HFFc6 (cell line): Measurements from ENCODE around the gene NSMCE4A. TPM values are rescaled to one million over a fixed set of nuclear protein-coding genes. Genes with fewer than 3 reads are reported as not detected.
A peak's percentile ranks its signal among the peaks of the same experiment; 100 is the strongest.
"Not testable (repeated sequence)": the region's sequence is repeated elsewhere in the genome, so short reads cannot be mapped to it uniquely, and the experiment has no call there.

Experiments
- DNase-seq: peaks from one replicate; pipeline ENCODE4 v3.0.0-alpha.2; 2018
- H3K27ac Mint-ChIP-seq: 2 replicates; pipeline ENCODE4 v1.8.0; 2020; ENCODE audit warnings: mild to moderate bottlenecking, mixed read lengths
- H3K27me3 Mint-ChIP-seq: 2 replicates; pipeline ENCODE4 v1.8.0; 2021; ENCODE audit warnings: mild to moderate bottlenecking, moderate library complexity, mixed read lengths; ENCODE audit not compliant: insufficient read depth
- H3K36me3 Mint-ChIP-seq: 2 replicates; pipeline ENCODE4 v1.8.0; 2021; ENCODE audit warnings: low read depth, mixed read lengths
- H3K4me1 Mint-ChIP-seq: 2 replicates; pipeline ENCODE4 v1.8.0; 2020; ENCODE audit warnings: low read depth, mixed read lengths
- H3K4me3 Mint-ChIP-seq: 2 replicates; pipeline ENCODE4 v1.8.0; 2020; ENCODE audit warnings: mild to moderate bottlenecking, moderate library complexity, mixed read lengths
- H3K9me3 Mint-ChIP-seq: 2 replicates; pipeline ENCODE4 v1.8.0; 2020; ENCODE audit warnings: mild to moderate bottlenecking, mixed read lengths
- CTCF ChIP-seq: fragments of 200-600 bp; sonication (generic); IDR thresholded peaks from 2 replicates; pipeline ENCODE4 v1.5.0; 2021; ENCODE audit warnings: antibody characterized with exemption, mild to moderate bottlenecking
- total RNA-seq, 6 experiments: library from RNA; stranded (reverse); fragmentation: NEBNext Ultra II Directional; extraction: Animal tissue kit (Norgen Biotek cat#: 25700); gene quantifications; 2 replicates in 1 of 6; 3 replicates in 5 of 6; pipeline ENCODE4 v1.2.3, GENCODE V29; 2021

Gene NSMCE4A
- total RNA-seq, 6 experiments from 2014 or later: 15.2 to 22.7 (median 20.8) TPM

- peaks cover 25% of the 10 kb centered on the region for H3K27me3 Mint-ChIP-seq
- peaks cover 11% of the 10 kb centered on the region; the same call in 1 of the 2 replicates for H3K4me1 Mint-ChIP-seq
- no peak overlapping the region for H3K4me3 Mint-ChIP-seq
- peaks cover 10% of the 10 kb centered on the region for H3K36me3 Mint-ChIP-seq
- peak; percentile 4 for DNase-seq
- H3K9me3 Mint-ChIP-seq: peaks cover 29% of the 10 kb centered on the region
- no peak overlapping the region for H3K27ac Mint-ChIP-seq
- no peak for TF ChIP-seq CTCF
These were observed 24.3 kb upstream of the NSMCE4A start for GRCh38 chr10:121999301-121999700.

- Mint-ChIP-seq H3K27ac (no peak overlapping the region), H3K36me3 (peaks cover 10% of the 10 kb centered on the region), H3K27me3 (peaks cover 31% of the 10 kb centered on the region), H3K4me3 (no peak overlapping the region), H3K4me1 (peaks cover 11% of the 10 kb centered on the region; the same call in 1 of the 2 replicates), H3K9me3 (peaks cover 29% of the 10 kb centered on the region)
- DNase-seq: no peak
- TF ChIP-seq CTCF: no peak
These were observed 23.4 kb upstream of the NSMCE4A start for GRCh38 chr10:121998462-121998861.

GRCh38 chr10:121994429-121994941 is 19.5 kb upstream of the NSMCE4A start:
- no peaks in the 10 kb centered on the region; the same call in 1 of the 2 replicates for H3K9me3 Mint-ChIP-seq
- peaks cover 12% of the 10 kb centered on the region; the same call in 1 of the 2 replicates for H3K4me1 Mint-ChIP-seq
- no peak for DNase-seq
- peaks cover 34% of the 10 kb centered on the region for H3K27me3 Mint-ChIP-seq
- no peak for TF ChIP-seq CTCF
- no peak overlapping the region for H3K27ac Mint-ChIP-seq
- H3K36me3 Mint-ChIP-seq: peaks cover under 1% of the 10 kb centered on the region; the same call in 1 of the 2 replicates
- H3K4me3 Mint-ChIP-seq: no peak overlapping the region

GRCh38 chr10:121991727-121992126 is 16.7 kb upstream of the NSMCE4A start:
- not testable (repeated sequence) for H3K36me3 Mint-ChIP-seq, H3K9me3 Mint-ChIP-seq, DNase-seq, H3K4me3 Mint-ChIP-seq, H3K27ac Mint-ChIP-seq
- Mint-ChIP-seq H3K27me3 (peaks cover 22% of the 10 kb centered on the region), H3K4me1 (peaks cover 13% of the 10 kb centered on the region; the same call in 1 of the 2 replicates)

- H3K36me3 Mint-ChIP-seq: no peaks in the 10 kb centered on the region
- peaks cover 8% of the 10 kb centered on the region; the same call in 1 of the 2 replicates for H3K4me1 Mint-ChIP-seq
- no peak overlapping the region for H3K27ac Mint-ChIP-seq
- no peak for DNase-seq
- peaks cover 14% of the 10 kb centered on the region for H3K27me3 Mint-ChIP-seq
- TF ChIP-seq CTCF: no peak
- H3K4me3 Mint-ChIP-seq: peak overlapping the region; percentile 64; the same call in 1 of the 2 replicates
- H3K9me3 Mint-ChIP-seq: peaks cover 11% of the 10 kb centered on the region
These were observed 15.1 kb upstream of the NSMCE4A start for GRCh38 chr10:121990015-121990677.
